Prostate gland (tissue), 2 donors: ENCODE results near the gene CPA5. TPM values are rescaled to one million over a fixed set of nuclear protein-coding genes. Genes with fewer than 3 reads are reported as not detected.

Experiments used
- DNase-seq: peaks from one replicate; pipeline ENCODE4 v3.0.0-alpha.2; 2019; ENCODE audit warnings: low spot score
- H3K27ac ChIP-seq, 2 donors: fragments of 200-600 bp; sonication (generic); 2 replicates each; pipeline ENCODE4 v1.5.1; 2017 to 2019
- H3K27me3 ChIP-seq: fragments of 200-600 bp; sonication (generic); replicated peaks from 2 replicates; pipeline ENCODE4 v1.5.1; 2019; ENCODE audit not compliant: insufficient read depth
- H3K36me3 ChIP-seq, 2 donors: fragments of 200-600 bp; sonication (generic); 1 replicate in 1 of 2; 2 replicates in 1 of 2; pipeline versions ENCODE4 v1.5.1 to v1.8.1; 2017 to 2019
- H3K4me1 ChIP-seq: fragments of 200-600 bp; sonication (generic); replicated peaks from 2 replicates; pipeline ENCODE4 v1.5.1; 2019
- H3K4me3 ChIP-seq, 2 donors: fragments of 200-600 bp; sonication (generic); 2 replicates each; pipeline ENCODE4 v1.5.1; 2017 to 2019
- H3K9me3 ChIP-seq: fragments of 200-600 bp; sonication (generic); 2 replicates; pipeline ENCODE4 v1.5.1; 2017
- POLR2A ChIP-seq: fragments of 450-650 bp; IDR thresholded peaks from one replicate; pipeline ENCODE4 v1.6.1; 2016; ENCODE audit warnings: antibody characterized with exemption, mild to moderate bottlenecking
- POLR2AphosphoS5 ChIP-seq: sonication (generic); formaldehyde crosslinking; IDR thresholded peaks from one replicate; pipeline ENCODE4 v1.6.1; 2017; ENCODE audit warnings: antibody characterized with exemption
- WGBS: methylation state at CpG from one replicate; pipeline ENCODE4 v1.1.5; 2018; 5-methylcytosine and 5-hydroxymethylcytosine counted together
- intact Hi-C: fragments of 100-400 bp; cut with DNase I; formaldehyde crosslinking; loops from one replicate; pipeline ENCODE4 v1.14.2; 2022
- total RNA-seq, 2 donors: library from RNA; depleted of rRNA; stranded (reverse); fragments of >200 nt; gene quantifications; one replicate each; pipeline ENCODE4 v1.1.0, GENCODE V29; 2016
- TF ChIP-seq, protein P1 (sequence below), 4 experiments: fragments of 200-600 bp in 2 of 4; fragments of 450-650 bp in 2 of 4; sonication (generic) in 2 of 4; IDR thresholded peaks; 1 replicate in 3 of 4; 2 replicates in 1 of 4; pipeline ENCODE4 v1.5.1; 2016 to 2019; ENCODE audit warnings: antibody characterized with exemption in 4 of 4, mild to moderate bottlenecking in 2 of 4, moderate library complexity in 2 of 4

The CPA5 gene
- total RNA-seq, 2 donors from 2014 or later, result 1.5 TPM; not detected in 1

DNA sequence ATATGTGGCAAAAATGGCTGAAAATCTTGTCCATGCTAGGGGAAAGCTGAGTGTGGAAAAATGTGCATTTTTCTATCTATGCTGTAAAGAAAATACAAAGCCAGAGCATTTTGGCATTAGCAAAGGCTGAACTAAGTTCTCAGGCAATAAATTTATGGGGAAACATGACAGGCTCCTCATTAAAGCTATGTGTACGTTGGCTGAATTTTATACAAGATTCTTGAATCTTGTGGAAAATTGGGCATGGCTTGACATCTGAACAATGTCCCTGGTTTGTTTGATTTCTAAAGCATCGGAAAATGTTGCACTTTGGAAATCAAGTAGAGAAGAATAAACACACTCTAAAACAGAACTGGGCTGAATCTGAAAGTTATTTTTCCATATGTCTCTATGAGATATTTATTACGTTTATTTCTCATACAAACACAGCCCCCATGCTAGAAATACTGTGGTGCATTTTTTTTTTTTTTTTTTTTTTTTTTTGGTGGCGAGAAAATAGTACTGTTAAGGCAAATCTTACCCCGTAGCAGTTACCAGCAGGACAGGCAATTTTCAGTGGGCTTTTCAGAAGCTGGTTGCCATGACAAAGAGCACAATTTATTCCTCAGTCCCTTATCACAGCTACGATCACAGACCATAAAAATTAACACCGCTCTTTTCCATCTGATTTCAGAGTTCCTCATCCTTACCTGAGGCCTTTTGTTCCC, 52.6 kb downstream of the CPA5 start:
- no peak for DNase-seq
- intact Hi-C loops, result no loop called here
- WGBS, result 32% methylated on average over 7 of the region's 7 CpGs
- H3K36me3 ChIP-seq, result no peaks in the 10 kb centered on the region
- TF ChIP-seq, protein P1, sequence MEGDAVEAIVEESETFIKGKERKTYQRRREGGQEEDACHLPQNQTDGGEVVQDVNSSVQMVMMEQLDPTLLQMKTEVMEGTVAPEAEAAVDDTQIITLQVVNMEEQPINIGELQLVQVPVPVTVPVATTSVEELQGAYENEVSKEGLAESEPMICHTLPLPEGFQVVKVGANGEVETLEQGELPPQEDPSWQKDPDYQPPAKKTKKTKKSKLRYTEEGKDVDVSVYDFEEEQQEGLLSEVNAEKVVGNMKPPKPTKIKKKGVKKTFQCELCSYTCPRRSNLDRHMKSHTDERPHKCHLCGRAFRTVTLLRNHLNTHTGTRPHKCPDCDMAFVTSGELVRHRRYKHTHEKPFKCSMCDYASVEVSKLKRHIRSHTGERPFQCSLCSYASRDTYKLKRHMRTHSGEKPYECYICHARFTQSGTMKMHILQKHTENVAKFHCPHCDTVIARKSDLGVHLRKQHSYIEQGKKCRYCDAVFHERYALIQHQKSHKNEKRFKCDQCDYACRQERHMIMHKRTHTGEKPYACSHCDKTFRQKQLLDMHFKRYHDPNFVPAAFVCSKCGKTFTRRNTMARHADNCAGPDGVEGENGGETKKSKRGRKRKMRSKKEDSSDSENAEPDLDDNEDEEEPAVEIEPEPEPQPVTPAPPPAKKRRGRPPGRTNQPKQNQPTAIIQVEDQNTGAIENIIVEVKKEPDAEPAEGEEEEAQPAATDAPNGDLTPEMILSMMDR (IDR thresholded peaks at IDR 0.05), result no peak
- peak; percentile 54 for TF ChIP-seq POLR2AphosphoS5
- H3K4me3 ChIP-seq, result no peak overlapping the region
- H3K4me1 ChIP-seq, result no peaks in the 10 kb centered on the region
- no peaks in the 10 kb centered on the region for H3K27me3 ChIP-seq
- no peak overlapping the region for H3K27ac ChIP-seq
- H3K9me3 ChIP-seq, result no peaks in the 10 kb centered on the region

DNA sequence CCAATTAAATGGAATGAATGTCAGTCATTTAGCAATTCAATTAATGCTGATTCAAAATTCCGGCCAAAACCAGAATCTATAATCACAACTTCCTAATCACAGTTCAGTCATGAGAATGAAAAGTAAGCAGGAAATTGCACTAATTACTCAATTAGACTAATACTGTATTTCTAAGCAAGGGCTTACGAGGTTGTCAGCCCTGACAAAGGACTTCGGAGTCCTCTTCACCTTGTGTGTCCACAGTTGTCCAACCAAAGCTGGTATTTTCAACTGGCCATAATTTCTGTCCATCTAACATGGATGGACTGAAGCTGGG, 53.1 kb downstream of the CPA5 start:
- H3K36me3 ChIP-seq, result no peaks in the 10 kb centered on the region
- no peaks in the 10 kb centered on the region for H3K9me3 ChIP-seq
- no peaks in the 10 kb centered on the region for H3K27me3 ChIP-seq
- 53% methylated on average over 3 of the region's 3 CpGs for WGBS
- intact Hi-C loops, result no loop called here
- no peak overlapping the region for H3K4me3 ChIP-seq
- no peaks in the 10 kb centered on the region for H3K4me1 ChIP-seq
- H3K27ac ChIP-seq, result no peak overlapping the region
- no peak for DNase-seq
- TF ChIP-seq, protein P1 (IDR thresholded peaks at IDR 0.05), result no peak
- TF ChIP-seq POLR2A, result no peak
- no peak for TF ChIP-seq POLR2AphosphoS5

DNA sequence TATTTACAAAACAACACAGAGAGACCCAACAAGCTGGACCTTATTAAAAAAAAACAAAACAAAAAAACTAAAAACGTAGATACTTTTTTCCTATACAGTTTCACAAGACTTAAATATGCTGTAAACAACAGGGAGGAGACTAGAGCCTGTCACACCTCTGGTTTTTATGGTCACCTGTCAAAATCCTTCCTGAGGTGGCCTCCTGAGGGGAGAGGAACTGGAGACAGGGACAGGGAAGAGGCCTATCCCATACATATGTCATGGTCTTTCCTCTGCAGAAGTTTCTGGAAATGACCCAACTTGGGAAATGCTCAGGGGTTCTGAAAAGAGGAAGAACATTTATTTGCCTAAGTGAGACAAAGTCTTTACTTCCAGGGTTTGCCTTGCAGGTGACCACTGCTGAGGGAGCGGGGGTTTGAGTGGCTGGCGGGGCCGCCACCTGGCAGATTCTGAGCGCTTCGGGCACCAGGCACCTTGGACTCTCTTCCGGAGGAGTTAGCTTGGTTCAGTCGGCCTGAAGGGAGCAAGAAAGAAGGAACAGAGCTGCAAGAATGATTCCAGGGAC, 54.0 kb downstream of the CPA5 start:
- H3K27me3 ChIP-seq, result no peaks in the 10 kb centered on the region
- TF ChIP-seq, protein P1 (IDR thresholded peaks at IDR 0.05), result no peak
- TF ChIP-seq POLR2A, result no peak
- TF ChIP-seq POLR2AphosphoS5, result no peak
- no peaks in the 10 kb centered on the region for H3K9me3 ChIP-seq
- no peaks in the 10 kb centered on the region for H3K4me1 ChIP-seq
- no peak overlapping the region for H3K27ac ChIP-seq
- intact Hi-C loops, result no loop called here
- no peaks in the 10 kb centered on the region for H3K36me3 ChIP-seq
- WGBS, result 61% methylated on average over 8 of the region's 8 CpGs
- DNase-seq, result no peak
- no peak overlapping the region for H3K4me3 ChIP-seq

DNA sequence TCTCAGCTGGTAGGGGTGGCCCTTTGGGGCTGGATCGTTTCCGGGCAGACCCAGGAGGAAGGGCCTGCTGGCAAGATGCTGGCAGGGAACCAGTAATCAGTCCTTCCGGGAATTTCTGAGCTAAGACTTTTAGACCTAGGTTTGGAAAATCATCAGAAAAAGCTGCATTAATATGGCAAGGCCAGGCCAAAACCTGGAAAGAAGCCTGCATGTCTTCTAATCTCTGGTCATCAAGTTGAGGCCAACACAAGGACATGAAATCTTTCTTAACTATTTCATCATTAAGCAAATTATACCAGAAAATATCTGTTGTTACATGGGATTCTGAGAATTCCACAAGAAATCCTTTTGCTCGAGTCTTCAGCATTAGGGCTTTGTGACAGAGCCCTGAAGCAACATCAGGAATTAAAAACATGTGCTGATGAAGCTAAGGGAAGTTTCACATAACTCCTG, 55.5 kb downstream of the CPA5 start:
- Histone ChIP-seq H3K4me1 (no peaks in the 10 kb centered on the region), H3K27ac (no peak overlapping the region), H3K9me3 (no peaks in the 10 kb centered on the region), H3K36me3 (no peaks in the 10 kb centered on the region), H3K4me3 (no peak overlapping the region), H3K27me3 (no peaks in the 10 kb centered on the region)
- intact Hi-C loops, result no loop called here
- 60% methylated on average over 4 of the region's 4 CpGs for WGBS
- DNase-seq, result no peak
- TF ChIP-seq, protein P1 (IDR thresholded peaks at IDR 0.05), result no peak
- TF ChIP-seq POLR2AphosphoS5 (no peak), POLR2A (no peak)

DNA sequence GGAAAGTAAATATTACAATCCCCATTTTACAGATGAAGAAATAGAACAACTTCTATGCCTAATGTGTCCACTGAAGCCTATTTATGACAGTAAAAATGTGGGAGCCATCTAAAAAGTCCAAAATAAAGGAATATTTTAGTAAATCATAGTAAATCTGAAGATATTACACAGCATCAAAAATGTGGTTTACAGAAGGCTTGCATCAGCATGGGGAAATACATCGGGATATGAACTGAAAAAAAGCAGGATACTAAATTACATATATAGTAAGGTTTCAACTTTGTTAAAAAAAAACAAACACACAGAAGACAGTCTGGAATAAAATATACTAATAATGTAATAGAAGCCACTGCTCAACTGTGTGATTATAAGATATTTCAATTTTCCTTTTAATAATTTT, 56.5 kb downstream of the CPA5 start:
- Histone ChIP-seq H3K4me3 (no peak overlapping the region), H3K9me3 (no peaks in the 10 kb centered on the region), H3K27me3 (no peaks in the 10 kb centered on the region), H3K27ac (no peak overlapping the region), H3K4me1 (no peaks in the 10 kb centered on the region), H3K36me3 (no peaks in the 10 kb centered on the region)
- DNase-seq, result no peak
- WGBS, result 94% methylated on average over 1 of the region's 1 CpG
- intact Hi-C loops, result no loop called here
- TF ChIP-seq POLR2A (no peak), POLR2AphosphoS5 (no peak)
- TF ChIP-seq, protein P1 (IDR thresholded peaks at IDR 0.05), result no peak
